Dendritic cell treated with granulocyte-macrophage colony-stimulating factor and Interleukin-4, amounts not matched to agents 40 ng/mL and 50 ng/mL, for 4 days (primary cell): ENCODE measurements around the gene ITLN2.
"Not testable (repeated sequence)": the region's sequence is repeated elsewhere in the genome, so short reads cannot be mapped to it uniquely, and the experiment has no call there.

Source experiments
- H3K27ac Mint-ChIP-seq: one replicate; pipeline ENCODE4 v1.8.0; 2022; ENCODE audit warnings: mild to moderate bottlenecking, mixed read lengths
- H3K27me3 Mint-ChIP-seq: one replicate; pipeline ENCODE4 v1.8.0; 2022; ENCODE audit warnings: mild to moderate bottlenecking, mixed read lengths
- H3K36me3 Mint-ChIP-seq: one replicate; pipeline ENCODE4 v1.8.0; 2022; ENCODE audit warnings: low read depth, mixed read lengths
- H3K4me1 Mint-ChIP-seq: one replicate; pipeline ENCODE4 v1.8.0; 2022; ENCODE audit warnings: low read depth, mixed read lengths
- H3K4me3 Mint-ChIP-seq: one replicate; pipeline ENCODE4 v1.8.0; 2022; ENCODE audit warnings: mild to moderate bottlenecking, moderate library complexity, mixed read lengths
- H3K9me3 Mint-ChIP-seq: one replicate; pipeline ENCODE4 v1.8.0; 2022; ENCODE audit warnings: mixed read lengths
- intact Hi-C: fragments of 100-400 bp; cut with micrococcal nuclease; formaldehyde crosslinking; loops from one replicate; pipeline ENCODE4 v1.15.0; 2022

Gene ITLN2

DNA sequence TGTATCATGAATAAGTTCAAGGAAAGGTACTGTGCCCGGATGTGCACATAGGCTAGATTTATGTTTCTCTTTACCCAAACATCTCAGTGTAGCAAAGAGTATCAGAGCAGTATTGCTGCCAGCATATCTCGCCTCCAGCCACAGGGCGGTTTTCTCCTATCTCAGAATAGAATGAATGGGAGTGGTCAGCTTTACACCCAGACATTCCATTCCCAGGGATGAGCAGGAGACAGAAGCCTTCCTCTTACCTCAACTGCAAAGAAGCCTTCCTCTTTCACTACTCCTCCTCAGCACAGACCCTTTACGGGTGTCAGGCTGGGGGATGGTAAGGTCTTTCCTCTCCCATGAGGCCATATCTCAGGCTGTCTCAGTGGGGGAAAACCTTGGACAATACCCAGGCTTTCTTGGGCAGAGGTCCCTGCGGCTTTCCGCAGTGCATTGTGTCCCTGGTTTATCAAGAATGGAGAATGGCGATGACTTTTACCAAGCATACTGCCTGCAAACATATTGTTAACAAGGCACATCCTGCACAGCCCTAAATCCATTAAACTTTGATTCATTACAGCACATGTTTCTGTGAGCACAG, 7.3 kb downstream of the ITLN2 start:
- H3K27me3 Mint-ChIP-seq, H3K4me3 Mint-ChIP-seq, H3K4me1 Mint-ChIP-seq, intact Hi-C loops, H3K27ac Mint-ChIP-seq, H3K9me3 Mint-ChIP-seq, H3K36me3 Mint-ChIP-seq: not testable (repeated sequence)

DNA sequence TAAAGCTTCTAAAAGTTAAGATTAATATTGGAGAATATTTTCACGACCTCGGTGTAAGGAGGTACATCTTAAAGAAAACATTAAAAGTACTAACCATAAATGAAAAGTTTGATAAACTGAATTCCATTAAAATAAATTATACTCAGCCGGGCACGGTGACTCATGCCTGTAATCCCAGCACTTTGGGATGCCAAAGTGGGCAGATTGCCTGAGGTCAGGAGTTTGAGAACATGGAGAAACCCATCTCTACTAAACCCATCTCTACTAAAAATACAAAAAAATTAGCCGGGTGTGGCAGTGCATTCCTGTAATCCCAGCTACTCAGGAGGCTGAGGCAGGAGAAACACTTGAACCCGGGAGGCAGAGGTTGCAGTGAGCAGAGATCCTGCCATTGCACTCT, 8.7 kb downstream of the ITLN2 start:
- H3K27me3 Mint-ChIP-seq, H3K27ac Mint-ChIP-seq, H3K36me3 Mint-ChIP-seq, H3K4me3 Mint-ChIP-seq, H3K9me3 Mint-ChIP-seq, H3K4me1 Mint-ChIP-seq, intact Hi-C loops: not testable (repeated sequence)

- Mint-ChIP-seq H3K4me3 (no peak overlapping the region), H3K4me1 (no peaks in the 10 kb centered on the region), H3K36me3 (no peaks in the 10 kb centered on the region), H3K9me3 (no peaks in the 10 kb centered on the region), H3K27me3 (peaks cover 3% of the 10 kb centered on the region), H3K27ac (no peak overlapping the region)
- intact Hi-C loops, result no loop called here
These were observed 9.5 kb downstream of the ITLN2 start for GRCh38 chr1:160945079-160945478.

DNA sequence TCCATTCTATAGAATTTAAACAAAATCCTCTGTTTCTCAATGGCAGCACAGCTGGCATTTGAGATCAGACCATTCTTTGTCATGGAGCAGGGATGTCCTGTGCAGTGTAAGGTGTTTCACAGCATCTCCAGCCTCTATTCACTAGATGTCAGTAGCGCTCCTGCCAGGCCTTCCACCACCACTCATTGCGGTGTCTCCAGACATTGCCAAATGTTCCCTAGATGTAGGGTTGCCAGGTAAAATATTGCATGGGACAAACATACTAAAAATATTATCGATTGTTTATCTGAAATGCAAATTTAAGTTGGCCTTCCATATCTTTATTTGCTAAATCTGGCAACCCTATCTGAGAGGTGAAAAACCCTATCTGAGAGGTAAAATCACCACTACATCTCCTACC, 11.7 kb downstream of the ITLN2 start:
- peaks cover under 1% of the 10 kb centered on the region for H3K4me1 Mint-ChIP-seq
- no peaks in the 10 kb centered on the region for H3K36me3 Mint-ChIP-seq
- H3K27me3 Mint-ChIP-seq, result peaks cover 8% of the 10 kb centered on the region
- H3K4me3 Mint-ChIP-seq, result no peak overlapping the region
- intact Hi-C loops, result no loop called here
- H3K9me3 Mint-ChIP-seq, result no peaks in the 10 kb centered on the region
- H3K27ac Mint-ChIP-seq, result no peak overlapping the region

GRCh38 chr1:160936666-160937065, 17.9 kb downstream of the ITLN2 start:
- intact Hi-C loops, H3K9me3 Mint-ChIP-seq, H3K4me3 Mint-ChIP-seq, H3K36me3 Mint-ChIP-seq, H3K27ac Mint-ChIP-seq: not testable (repeated sequence)
- peaks cover 11% of the 10 kb centered on the region for H3K27me3 Mint-ChIP-seq
- peaks cover 16% of the 10 kb centered on the region for H3K4me1 Mint-ChIP-seq

GRCh38 chr1:160935527-160936258, 18.9 kb downstream of the ITLN2 start:
- Mint-ChIP-seq H3K27ac (no peak overlapping the region), H3K27me3 (peaks cover 12% of the 10 kb centered on the region), H3K9me3 (no peaks in the 10 kb centered on the region), H3K36me3 (no peaks in the 10 kb centered on the region), H3K4me1 (peaks cover 16% of the 10 kb centered on the region), H3K4me3 (no peak overlapping the region)
- intact Hi-C loops, result no loop called here

DNA sequence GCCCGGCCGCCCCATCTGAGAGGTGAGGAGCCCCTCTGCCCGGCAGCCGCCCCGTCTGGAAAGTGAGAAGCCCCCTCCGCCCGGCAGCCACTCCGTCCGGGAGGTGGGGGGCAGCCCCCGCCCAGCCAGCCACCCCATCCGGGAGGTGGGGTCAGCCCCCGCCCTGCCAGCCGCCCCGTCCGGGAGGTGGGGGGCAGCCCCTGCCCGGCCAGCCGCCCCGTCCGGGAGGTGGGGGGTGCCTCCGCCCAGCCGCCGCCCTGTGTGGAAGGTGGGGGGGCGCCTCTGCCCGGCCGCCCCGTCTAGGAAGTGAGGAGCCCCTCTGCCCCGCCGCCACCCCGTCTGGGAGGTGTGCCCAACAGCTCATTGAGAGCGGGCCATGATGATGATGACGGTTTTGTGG, 21.3 kb downstream of the ITLN2 start:
- H3K36me3 Mint-ChIP-seq, H3K9me3 Mint-ChIP-seq, intact Hi-C loops, H3K27ac Mint-ChIP-seq, H3K4me3 Mint-ChIP-seq: not testable (repeated sequence)
- peaks cover 16% of the 10 kb centered on the region for H3K4me1 Mint-ChIP-seq
- H3K27me3 Mint-ChIP-seq, result peaks cover 10% of the 10 kb centered on the region

- no peaks in the 10 kb centered on the region for H3K4me1 Mint-ChIP-seq
- no peaks in the 10 kb centered on the region for H3K36me3 Mint-ChIP-seq
- no peak overlapping the region for H3K27ac Mint-ChIP-seq
- intact Hi-C loops, result no loop called here
- H3K9me3 Mint-ChIP-seq, result peaks cover 37% of the 10 kb centered on the region
- peaks cover 4% of the 10 kb centered on the region for H3K27me3 Mint-ChIP-seq
- H3K4me3 Mint-ChIP-seq, result no peak overlapping the region
These were observed 28.9 kb downstream of the ITLN2 start for GRCh38 chr1:160925652-160926244.

DNA sequence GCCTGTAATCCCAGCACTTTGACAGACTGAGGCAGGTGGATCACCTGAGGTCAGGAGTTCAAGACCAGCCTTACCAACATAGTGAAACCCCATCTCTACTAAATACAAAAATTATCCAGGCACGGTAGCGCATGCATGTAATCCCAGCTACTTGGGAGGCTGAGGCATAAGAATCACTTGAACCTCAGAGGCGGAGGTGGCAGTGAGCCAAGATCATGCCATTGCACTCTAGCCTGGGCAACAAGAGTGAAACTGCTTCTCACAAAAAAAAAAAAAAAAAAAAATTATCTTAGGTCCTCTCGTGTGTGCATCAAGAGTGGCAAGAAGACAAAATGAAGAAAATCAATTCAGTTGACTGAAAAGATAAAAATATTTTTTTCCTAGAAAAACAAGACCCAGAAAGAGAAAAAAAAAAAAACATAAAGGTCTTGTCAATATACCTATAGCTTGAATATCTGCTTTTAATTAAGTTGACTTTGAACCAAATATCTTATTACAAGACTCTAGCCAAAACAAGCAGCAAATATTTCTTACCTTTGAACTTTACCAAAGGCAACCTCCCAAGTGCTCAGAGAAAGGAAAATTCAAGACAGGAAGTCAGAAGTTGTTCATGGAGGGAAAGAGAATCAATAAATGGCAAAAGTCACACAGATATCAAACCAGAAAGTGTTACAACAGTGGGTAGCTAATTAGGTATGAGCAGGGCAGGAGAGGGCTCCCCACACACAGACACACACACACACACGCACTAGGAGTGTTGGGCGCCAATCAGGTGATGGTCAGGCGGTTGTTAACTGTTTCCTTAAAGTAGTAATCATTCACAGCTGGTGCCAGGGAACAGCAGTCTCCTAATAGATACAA, 29.6 kb downstream of the ITLN2 start:
- H3K27me3 Mint-ChIP-seq, result peaks cover 4% of the 10 kb centered on the region
- peaks cover 37% of the 10 kb centered on the region for H3K9me3 Mint-ChIP-seq
- no peaks in the 10 kb centered on the region for H3K36me3 Mint-ChIP-seq
- H3K4me3 Mint-ChIP-seq, result no peak overlapping the region
- intact Hi-C loops, result no loop called here
- H3K27ac Mint-ChIP-seq, result no peak overlapping the region
- H3K4me1 Mint-ChIP-seq, result no peaks in the 10 kb centered on the region

- H3K27ac Mint-ChIP-seq, result no peak overlapping the region
- intact Hi-C loops, result no loop called here
- H3K36me3 Mint-ChIP-seq, result no peaks in the 10 kb centered on the region
These were observed 37.9 kb downstream of the ITLN2 start for GRCh38 chr1:160916666-160917065.

DNA sequence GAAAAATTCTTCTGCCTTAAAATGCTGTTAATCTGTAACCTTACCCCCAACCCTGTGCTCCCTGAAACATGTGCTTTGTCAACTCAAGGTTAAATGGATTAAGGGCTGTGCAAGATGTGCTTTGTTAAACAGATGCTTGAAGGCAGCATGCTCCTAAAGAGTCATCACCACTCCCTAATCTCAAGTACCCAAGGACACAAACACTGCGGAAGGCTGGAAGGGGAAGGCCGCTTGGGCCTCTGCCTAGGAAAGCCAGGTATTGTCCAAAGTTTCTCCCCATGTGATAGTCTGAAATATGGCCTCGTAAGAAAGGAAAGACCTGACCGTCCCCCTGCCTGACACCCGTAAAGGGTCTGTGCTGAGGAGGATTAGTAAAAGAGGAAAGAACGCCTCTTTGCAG, 41.4 kb downstream of the ITLN2 start:
- H3K4me3 Mint-ChIP-seq, H3K27me3 Mint-ChIP-seq, H3K9me3 Mint-ChIP-seq, H3K27ac Mint-ChIP-seq, H3K4me1 Mint-ChIP-seq, H3K36me3 Mint-ChIP-seq, intact Hi-C loops: not testable (repeated sequence)

More at GRCh38 chr1:160916666-160917065, 37.9 kb downstream of the ITLN2 start:
- H3K4me1 Mint-ChIP-seq, result no peaks in the 10 kb centered on the region
- H3K9me3 Mint-ChIP-seq, result no peaks in the 10 kb centered on the region
- peaks cover 8% of the 10 kb centered on the region for H3K27me3 Mint-ChIP-seq
- no peak overlapping the region for H3K4me3 Mint-ChIP-seq

GRCh38 chr1:160911925-160912324, 42.7 kb downstream of the ITLN2 start:
- Mint-ChIP-seq H3K9me3 (no peaks in the 10 kb centered on the region), H3K27me3 (no peaks in the 10 kb centered on the region), H3K4me3 (no peak overlapping the region), H3K36me3 (no peaks in the 10 kb centered on the region), H3K4me1 (no peaks in the 10 kb centered on the region), H3K27ac (no peak overlapping the region)
- intact Hi-C loops, result no loop called here

- intact Hi-C loops, result no loop called here
- Mint-ChIP-seq H3K4me3 (no peak overlapping the region), H3K27ac (no peak overlapping the region), H3K9me3 (no peaks in the 10 kb centered on the region), H3K36me3 (no peaks in the 10 kb centered on the region), H3K4me1 (no peaks in the 10 kb centered on the region), H3K27me3 (no peaks in the 10 kb centered on the region)
These were observed 43.2 kb downstream of the ITLN2 start for GRCh38 chr1:160911441-160911840.

DNA sequence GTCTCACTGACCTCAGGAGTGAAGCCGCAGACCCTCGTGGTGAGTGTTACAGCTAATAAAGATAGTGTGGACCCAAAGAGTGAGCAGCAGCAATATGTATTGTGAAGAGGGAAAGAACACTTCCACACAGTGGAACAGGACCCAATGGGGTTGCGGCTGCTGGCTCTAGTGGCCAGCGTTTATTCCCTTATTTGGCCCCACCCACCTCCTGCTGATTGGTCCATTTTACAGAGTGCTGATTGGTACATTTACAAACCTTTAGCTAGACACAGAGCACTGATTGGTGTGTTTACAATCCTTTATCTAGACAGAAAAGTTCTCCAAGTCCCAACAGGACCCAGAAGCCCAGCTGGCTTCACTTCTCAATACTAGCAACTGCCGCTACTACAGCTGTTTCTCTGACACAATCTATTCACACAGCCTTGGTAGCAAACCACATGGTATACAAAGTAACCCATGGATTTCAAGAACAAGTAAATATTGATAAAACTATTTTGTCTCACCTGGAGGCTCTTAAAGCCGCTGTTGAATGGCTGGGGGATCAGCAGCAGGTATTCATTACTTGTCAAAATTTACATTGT, 44.3 kb downstream of the ITLN2 start:
- H3K27me3 Mint-ChIP-seq, result no peaks in the 10 kb centered on the region
- intact Hi-C loops, result no loop called here
- H3K36me3 Mint-ChIP-seq, result no peaks in the 10 kb centered on the region
- H3K9me3 Mint-ChIP-seq, result no peaks in the 10 kb centered on the region
- no peak overlapping the region for H3K4me3 Mint-ChIP-seq
- H3K4me1 Mint-ChIP-seq, result no peaks in the 10 kb centered on the region
- no peak overlapping the region for H3K27ac Mint-ChIP-seq
